ENCODE measurements around the gene DDIAS.

Gene DDIAS

DNA sequence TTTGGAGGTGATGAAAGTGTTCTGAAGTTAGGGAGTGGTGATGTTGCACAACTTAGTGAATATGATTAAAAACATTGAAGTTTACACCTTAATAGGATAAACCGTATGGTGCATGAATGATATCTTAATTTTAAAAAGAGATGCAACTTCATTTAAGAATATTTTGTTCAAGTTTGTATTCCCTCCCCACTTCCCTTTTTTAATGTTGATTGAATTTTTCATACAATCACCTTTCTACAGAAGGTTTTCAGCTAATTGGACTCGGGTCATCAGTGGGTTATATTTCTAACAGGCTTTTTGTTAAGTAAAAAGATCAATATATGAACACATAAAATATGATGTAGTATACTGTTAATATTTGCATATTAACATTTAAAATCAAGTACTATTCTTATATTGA is 72.6 kb downstream of the DDIAS start:
- no peak for DNase-seq (ENCODE audit: low read depth)
- TF ChIP-seq CTCF (conservative IDR thresholded peaks at IDR 0.05; ENCODE audit: low read length), result no peak
- H3K4me3 ChIP-seq (ENCODE audit: low read length), result no peak overlapping the region

GRCh38 chr11:82974851-82975250 is 73.3 kb downstream of the DDIAS start:
- no peak overlapping the region for H3K4me3 ChIP-seq (ENCODE audit: low read length)
- DNase-seq (ENCODE audit: low read depth), result no peak
- TF ChIP-seq CTCF (conservative IDR thresholded peaks at IDR 0.05; ENCODE audit: low read length), result no peak

- no peak for DNase-seq (ENCODE audit: low read depth)
- no peak for TF ChIP-seq CTCF (conservative IDR thresholded peaks at IDR 0.05; ENCODE audit: low read length)
- no peak overlapping the region for H3K4me3 ChIP-seq (ENCODE audit: low read length)
Measured at GRCh38 chr11:82975882-82976281, 74.3 kb downstream of the DDIAS start.

GRCh38 chr11:82976786-82977185 is 75.2 kb downstream of the DDIAS start:
- H3K4me3 ChIP-seq (ENCODE audit: low read length), result no peak overlapping the region
- TF ChIP-seq CTCF (conservative IDR thresholded peaks at IDR 0.05; ENCODE audit: low read length), result no peak
- no peak for DNase-seq (ENCODE audit: low read depth)

GRCh38 chr11:82978422-82979099 is 77.0 kb downstream of the DDIAS start:
- TF ChIP-seq CTCF (conservative IDR thresholded peaks at IDR 0.05; ENCODE audit: low read length), result no peak
- no peak overlapping the region for H3K4me3 ChIP-seq (ENCODE audit: low read length)
- peak; percentile 78 for DNase-seq (ENCODE audit: low read depth)

- H3K4me3 ChIP-seq (ENCODE audit: low read length), result no peak overlapping the region
- DNase-seq (ENCODE audit: low read depth), result no peak
- no peak for TF ChIP-seq CTCF (conservative IDR thresholded peaks at IDR 0.05; ENCODE audit: low read length)
Measured at GRCh38 chr11:82979824-82980223, 78.3 kb downstream of the DDIAS start.

DNA sequence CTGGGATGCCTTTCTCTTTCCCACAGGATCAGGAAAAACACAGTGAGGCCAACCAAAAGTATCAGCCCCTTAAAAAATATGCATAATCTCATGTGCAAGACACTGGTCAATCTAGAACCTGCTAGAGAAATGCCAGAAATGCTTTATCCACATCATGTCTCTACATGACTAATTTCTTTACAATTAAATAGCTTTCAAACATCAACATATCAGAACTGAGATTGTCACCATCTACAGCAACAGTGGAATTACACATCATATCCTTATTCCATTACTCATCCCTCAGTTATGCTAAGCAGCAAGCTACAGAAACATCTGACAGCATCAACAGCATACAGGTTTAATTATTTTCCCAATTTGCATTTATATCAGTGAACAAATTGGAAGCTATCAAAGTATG is 78.8 kb downstream of the DDIAS start:
- TF ChIP-seq CTCF (conservative IDR thresholded peaks at IDR 0.05; ENCODE audit: low read length), result no peak
- H3K4me3 ChIP-seq (ENCODE audit: low read length), result no peak overlapping the region
- DNase-seq (ENCODE audit: low read depth), result peak; percentile 84
